ENCODE results near the gene PRPF6. TPM values are rescaled to one million over a fixed set of nuclear protein-coding genes. Genes with fewer than 3 reads are reported as not detected.

The PRPF6 gene
- polyA plus RNA-seq, 3 donors = 29.1 to 47.7 (median 34.5) TPM

GRCh38 chr20:64038224-64038564 is 57.3 kb downstream of the PRPF6 start:
- no peak for TF ChIP-seq CTCF (IDR thresholded peaks at IDR 0.05)
- H3K4me1 Mint-ChIP-seq = peaks cover 20% of the 10 kb centered on the region

GRCh38 chr20:64038565-64039292 is 57.8 kb downstream of the PRPF6 start:
- Mint-ChIP-seq H3K4me1 (peaks cover 20% of the 10 kb centered on the region), H3K27ac (no peak overlapping the region)

More at GRCh38 chr20:64038224-64038564, 57.3 kb downstream of the PRPF6 start:
- Mint-ChIP-seq H3K27me3 (ENCODE audit: low read depth in 3 of 3) (peaks cover 55 to 72% (median 56%) of the 10 kb centered on the region in 3 donors), H3K36me3 (peaks cover 13 to 18% of the 10 kb centered on the region in 2 donors), H3K4me3 (peak overlapping the region in 1 of 2 donors; percentile 80), H3K9me3 (peaks cover 0 to 4% (median 2%) of the 10 kb centered on the region in 7 donors), H3K27ac (no peak overlapping the region)
- H3K36me3 ChIP-seq (replicated peaks in 1 of 2; ENCODE audit: control insufficient read depth in 1 of 2, insufficient read depth in 2 of 2, low read length in 2 of 2) = peaks cover 4 to 22% of the 10 kb centered on the region in 2 donors
- intact Hi-C loops (cut with micrococcal nuclease) = loop anchor here (2.0 kb wide), 1 partner anchor 83 kb away; no protein-coding TSS in a partner anchor
- peak overlapping the region; percentile 87 for H2AFZ ChIP-seq (ENCODE audit: insufficient read depth, low read depth, low read length, poor library complexity, severe bottlenecking)
- H3K4me1 ChIP-seq (ENCODE audit: control insufficient read depth in 1 of 2, insufficient read depth in 2 of 2, low read length in 2 of 2) = peaks cover 24 to 40% of the 10 kb centered on the region in 2 donors
- H3K4me3 ChIP-seq (replicated peaks in 1 of 3; ENCODE audit: low read depth in 2 of 3, low read length in 3 of 3) = peak overlapping the region in 1 of 3 experiments; percentile 80
- WGBS (ENCODE audit: insufficient coverage) = 2% methylated on average over 29 of the region's 30 CpGs
- H3K27ac ChIP-seq (ENCODE audit: low read depth in 1 of 2, low read length in 2 of 2) = no peak overlapping the region
- DNase-seq = no peak
- no peaks in the 10 kb centered on the region for H3K9me3 ChIP-seq (replicated peaks in 1 of 2; ENCODE audit: control insufficient read depth in 1 of 2, insufficient read depth in 1 of 2, low read length in 2 of 2)
- peaks cover 24 to 56% of the 10 kb centered on the region in 2 donors for H3K27me3 ChIP-seq (ENCODE audit: control insufficient read depth in 2 of 2, insufficient read depth in 2 of 2, low read length in 2 of 2)
- H3K4me2 ChIP-seq (replicated peaks; ENCODE audit: extremely low read depth, low read length, poor library complexity, severe bottlenecking) = peak overlapping the region; percentile 76
- H3K9ac ChIP-seq (ENCODE audit: insufficient read depth, low read length, poor library complexity, severe bottlenecking) = no peak overlapping the region
- H3K79me2 ChIP-seq (ENCODE audit: insufficient read depth, low read length) = no peaks in the 10 kb centered on the region
- no peaks in the 10 kb centered on the region for H4K20me1 ChIP-seq (ENCODE audit: insufficient read depth, low read length)

More at GRCh38 chr20:64038565-64039292, 57.8 kb downstream of the PRPF6 start:
- WGBS (ENCODE audit: insufficient coverage) = under 1% methylated on average over 90 of the region's 91 CpGs
- Histone ChIP-seq H3K9ac (ENCODE audit: insufficient read depth, low read length, poor library complexity, severe bottlenecking) (peak overlapping the region; percentile 10), H3K36me3 (replicated peaks in 1 of 2; ENCODE audit: control insufficient read depth in 1 of 2, insufficient read depth in 2 of 2, low read length in 2 of 2) (peaks cover 2 to 17% of the 10 kb centered on the region in 2 donors), H3K79me2 (ENCODE audit: insufficient read depth, low read length) (no peaks in the 10 kb centered on the region), H2AFZ (ENCODE audit: insufficient read depth, low read depth, low read length, poor library complexity, severe bottlenecking) (peak overlapping the region; percentile 87), H3K9me3 (replicated peaks in 1 of 2; ENCODE audit: control insufficient read depth in 1 of 2, insufficient read depth in 1 of 2, low read length in 2 of 2) (no peaks in the 10 kb centered on the region), H3K4me2 (replicated peaks; ENCODE audit: extremely low read depth, low read length, poor library complexity, severe bottlenecking) (peak overlapping the region; percentile 76), H4K20me1 (ENCODE audit: insufficient read depth, low read length) (no peaks in the 10 kb centered on the region), H3K27ac (ENCODE audit: low read depth in 1 of 2, low read length in 2 of 2) (no peak overlapping the region), H3K4me1 (ENCODE audit: control insufficient read depth in 1 of 2, insufficient read depth in 2 of 2, low read length in 2 of 2) (peaks cover 24 to 40% of the 10 kb centered on the region in 2 donors), H3K4me3 (replicated peaks in 1 of 3; ENCODE audit: low read depth in 2 of 3, low read length in 3 of 3) (peak overlapping the region; percentile 24 to 80 (median 31)), H3K27me3 (ENCODE audit: control insufficient read depth in 2 of 2, insufficient read depth in 2 of 2, low read length in 2 of 2) (peaks cover 24 to 56% of the 10 kb centered on the region in 2 donors)
- Mint-ChIP-seq H3K4me3 (peak overlapping the region; percentile 71 to 86), H3K36me3 (peaks cover 9 to 13% of the 10 kb centered on the region in 2 donors), H3K27me3 (ENCODE audit: low read depth in 3 of 3) (peaks cover 59 to 77% (median 60%) of the 10 kb centered on the region in 3 donors), H3K9me3 (peaks cover 0 to 4% (median 2%) of the 10 kb centered on the region in 7 donors)
- intact Hi-C loops (cut with micrococcal nuclease) = loop anchor here (2.0 kb wide), 1 partner anchor 82 kb away; no protein-coding TSS in a partner anchor
- TF ChIP-seq CTCF (IDR thresholded peaks at IDR 0.05) = peak; percentile 81
- DNase-seq = peak; percentile 50 to 57 (median 55)

Measured in CD14-positive monocyte (primary cell).